Keratinocyte (primary cell): Measurements from ENCODE around the gene GNB3.
"Not testable (repeated sequence)": the region's sequence is repeated elsewhere in the genome, so short reads cannot be mapped to it uniquely, and the experiment has no call there.

Experiments used
- CTCF ChIP-seq, 3 experiments: IDR thresholded peaks in 1 of 3; conservative IDR thresholded peaks in 1 of 3; optimal IDR thresholded peaks in 1 of 3; 2 replicates in 2 of 3; 3 replicates in 1 of 3; pipeline versions ENCODE3 to v1.5.1; 2011; ENCODE audit warnings: low read length in 3 of 3, mild to moderate bottlenecking in 3 of 3, moderate library complexity in 2 of 3, control low read depth in 1 of 3, inconsistent platforms in 1 of 3; ENCODE audit not compliant: insufficient read depth in 2 of 3; ENCODE audit errors: extremely low read depth in 1 of 3
- EZH2 ChIP-seq: IDR thresholded peaks from one replicate; pipeline ENCODE4 v1.6.1; 2012; ENCODE audit warnings: inconsistent platforms, mild to moderate bottlenecking, low read length, moderate library complexity

- TF ChIP-seq CTCF (optimal IDR thresholded peaks at IDR 0.05 in 1 of 3, IDR thresholded peaks at IDR 0.05 in 1 of 3, conservative IDR thresholded peaks at IDR 0.05 in 1 of 3; ENCODE audit: extremely low read depth in 1 of 3, insufficient read depth in 2 of 3, low read length in 3 of 3); EZH2: not testable (repeated sequence)
Observed at GRCh38 chr12:6888794-6889193, 48.1 kb downstream of the GNB3 start.
